Ishikawa (cell line): ENCODE results near the gene PCDH7.
A peak's percentile ranks its signal among the peaks of the same experiment; 100 is the strongest.

Experiments
- CEBPB ChIP-seq: IDR thresholded peaks from 2 replicates; pipeline ENCODE4 v1.6.1; 2012
- CREB1 ChIP-seq: IDR thresholded peaks from 2 replicates; pipeline ENCODE4 v1.6.1; 2012; ENCODE audit warnings: low read depth
- EGR1 ChIP-seq: IDR thresholded peaks from 2 replicates; pipeline ENCODE4 v1.6.1; 2012
- EP300 ChIP-seq: IDR thresholded peaks from 2 replicates; pipeline ENCODE4 v1.6.1; 2012; ENCODE audit warnings: borderline replicate concordance
- FOXM1 ChIP-seq: IDR thresholded peaks from 2 replicates; pipeline ENCODE4 v1.6.1; 2012; ENCODE audit warnings: low read depth, borderline replicate concordance
- MAX ChIP-seq: IDR thresholded peaks from 2 replicates; pipeline ENCODE4 v1.6.1; 2012
- NFIC ChIP-seq: IDR thresholded peaks from 2 replicates; pipeline ENCODE4 v1.6.1; 2012
- RAD21 ChIP-seq: IDR thresholded peaks from 2 replicates; pipeline ENCODE4 v1.6.1; 2012; ENCODE audit warnings: low read depth
- REST ChIP-seq: IDR thresholded peaks from 2 replicates; pipeline ENCODE4 v1.6.1; 2012; ENCODE audit warnings: low read depth, mild to moderate bottlenecking
- TAF1 ChIP-seq: IDR thresholded peaks from 2 replicates; pipeline ENCODE4 v1.6.1; 2012; ENCODE audit warnings: low read depth, mild to moderate bottlenecking
- TCF12 ChIP-seq: IDR thresholded peaks from 2 replicates; pipeline ENCODE4 v1.6.1; 2012; ENCODE audit warnings: low read depth
- TEAD4 ChIP-seq: IDR thresholded peaks from 2 replicates; pipeline ENCODE4 v1.6.1; 2012
- USF1 ChIP-seq: IDR thresholded peaks from 2 replicates; pipeline ENCODE4 v1.6.1; 2012
- YY1 ChIP-seq: IDR thresholded peaks from 2 replicates; pipeline ENCODE4 v1.6.1; 2012; ENCODE audit warnings: low read depth
- ZBTB7A ChIP-seq: IDR thresholded peaks from 2 replicates; pipeline ENCODE4 v1.6.1; 2012; ENCODE audit warnings: low read depth

The PCDH7 gene

GRCh38 chr4:30753316-30753715 is 33.1 kb downstream of the PCDH7 start:
- peak; percentile 38; the same call in 1 of the 2 replicates for TF ChIP-seq EP300
- TF ChIP-seq ZBTB7A: no peak
- TF ChIP-seq YY1: no peak
- TF ChIP-seq TAF1: no peak
- no peak for TF ChIP-seq FOXM1

GRCh38 chr4:30754021-30754420 is 33.9 kb downstream of the PCDH7 start:
- TF ChIP-seq TEAD4 (no peak), TCF12 (no peak), REST (no peak), CREB1 (no peak), MAX (no peak), EP300 (no peak), NFIC (no peak), TAF1 (no peak), USF1 (no peak), EGR1 (no peak), YY1 (no peak), RAD21 (no peak), FOXM1 (no peak), ZBTB7A (no peak), CEBPB (no peak)

- TF ChIP-seq TEAD4 (no peak), CEBPB (no peak), ZBTB7A (no peak), CREB1 (no peak), REST (no peak), EGR1 (no peak), FOXM1 (no peak), NFIC (no peak), YY1 (no peak), TCF12 (no peak), RAD21 (no peak), EP300 (no peak), TAF1 (no peak), USF1 (no peak)
Observed at GRCh38 chr4:30755346-30755745, 35.2 kb downstream of the PCDH7 start.

- TF ChIP-seq TAF1 (no peak), REST (no peak), TEAD4 (no peak), RAD21 (no peak), CREB1 (no peak), ZBTB7A (no peak), CEBPB (no peak), FOXM1 (no peak)
Observed at GRCh38 chr4:30756553-30756952, 36.4 kb downstream of the PCDH7 start.

GRCh38 chr4:30757357-30757756 is 37.2 kb downstream of the PCDH7 start:
- no peak for TF ChIP-seq REST
- TF ChIP-seq CEBPB: peak; percentile 49
- no peak for TF ChIP-seq RAD21
- peak; percentile 59 for TF ChIP-seq NFIC
- no peak for TF ChIP-seq YY1
- TF ChIP-seq ZBTB7A: no peak
- peak; percentile 70 for TF ChIP-seq EGR1
- peak; percentile 91 for TF ChIP-seq FOXM1
- TF ChIP-seq EP300: peak; percentile 93
- no peak for TF ChIP-seq USF1
- TF ChIP-seq TEAD4: peak; percentile 88
- no peak for TF ChIP-seq TAF1
- 0 out of 2 replicates have a peak, but pooled peaks have one; percentile 44 for TF ChIP-seq MAX
- TF ChIP-seq CREB1: no peak
- peak; percentile 88 for TF ChIP-seq TCF12
